Large intestine (tissue), 12 donors: Measurements from ENCODE around the gene LFNG. TPM values are rescaled to one million over a fixed set of nuclear protein-coding genes. Genes with fewer than 3 reads are reported as not detected.

Source experiments
- DNase-seq, 2 donors: peaks; one replicate each; pipeline versions ENCODE4 v3.0.0 to v3.0.0-alpha.2; 2013
- H3K27ac ChIP-seq: one replicate; pipeline ENCODE4 v1.5.1; 2013; ENCODE audit warnings: low read length
- H3K27me3 ChIP-seq: 2 replicates; pipeline ENCODE4 v1.6.1; 2013; ENCODE audit warnings: low read length; ENCODE audit not compliant: control insufficient read depth, insufficient read depth
- H3K36me3 ChIP-seq: 2 replicates; pipeline ENCODE4 v1.6.1; 2013; ENCODE audit warnings: low read length; ENCODE audit not compliant: control insufficient read depth, insufficient read depth
- H3K4me1 ChIP-seq: one replicate; pipeline ENCODE4 v1.6.1; 2013; ENCODE audit warnings: low read length; ENCODE audit not compliant: control insufficient read depth, insufficient read depth
- H3K4me3 ChIP-seq: one replicate; pipeline ENCODE4 v1.5.1; 2013; ENCODE audit warnings: low read length
- H3K9me3 ChIP-seq: one replicate; pipeline ENCODE4 v1.6.1; 2013; ENCODE audit warnings: mild to moderate bottlenecking, low read depth, low read length, moderate library complexity; ENCODE audit not compliant: control insufficient read depth
- WGBS: methylation state at CpG from one replicate; pipeline ENCODE4 v1.1.5; 2013; ENCODE audit warnings: low lambda C conversion rate; ENCODE audit not compliant: insufficient coverage; 5-methylcytosine and 5-hydroxymethylcytosine counted together
- long read RNA-seq, 11 donors: transcript quantifications; one replicate each; lab custom pipeline, GENCODE V29; 2026
- polyA plus RNA-seq: library from polyadenylated mRNA; unstranded; fragments of 120-200 nt; gene quantifications from one replicate; pipeline ENCODE4 v1.2.1, GENCODE V29; 2013

LFNG gene
- 27.3 TPM for polyA plus RNA-seq
- long read RNA-seq, donor 1, transcript LFNG-201 (8 exons, 2,377 nt): major isoform, 5 of 5 reads
- long read RNA-seq, donor 1, partial matches to known transcripts: 0 of 5 reads
- long read RNA-seq, donor 1, other reads (novel, unspliced or antisense): 0 of 5 reads
- long read RNA-seq, donor 2, partial matches to known transcripts: 0 of 3 reads
- long read RNA-seq, donor 2, other reads (novel, unspliced or antisense): 0 of 3 reads
- long read RNA-seq, donor 3, transcript LFNG-201 (8 exons, 2,377 nt): major isoform, 11 of 11 reads
- long read RNA-seq, donor 3, partial matches to known transcripts: 0 of 11 reads
- long read RNA-seq, donor 3, other reads (novel, unspliced or antisense): 0 of 11 reads
- long read RNA-seq, donor 4, partial matches to known transcripts: 0 of 1 reads
- long read RNA-seq, donor 4, other reads (novel, unspliced or antisense): 0 of 1 reads
- long read RNA-seq, donor 5, transcript LFNG-201 (8 exons, 2,377 nt): major isoform, 8 of 8 reads
- long read RNA-seq, donor 5, partial matches to known transcripts: 0 of 8 reads
- long read RNA-seq, donor 5, other reads (novel, unspliced or antisense): 0 of 8 reads
- long read RNA-seq, donor 6, transcript LFNG-201 (8 exons, 2,377 nt): major isoform, 11 of 11 reads
- long read RNA-seq, donor 6, partial matches to known transcripts: 0 of 11 reads
- long read RNA-seq, donor 6, other reads (novel, unspliced or antisense): 0 of 11 reads
- long read RNA-seq, donor 7, transcript LFNG-201 (8 exons, 2,377 nt): major isoform, 6 of 6 reads
- long read RNA-seq, donor 7, partial matches to known transcripts: 0 of 6 reads
- long read RNA-seq, donor 7, other reads (novel, unspliced or antisense): 0 of 6 reads
- long read RNA-seq, donor 8, transcript LFNG-201 (8 exons, 2,377 nt): major isoform, 11 of 11 reads
- long read RNA-seq, donor 8, partial matches to known transcripts: 0 of 11 reads
- long read RNA-seq, donor 8, other reads (novel, unspliced or antisense): 0 of 11 reads
- long read RNA-seq, donor 9, transcript LFNG-201 (8 exons, 2,377 nt): major isoform, 11 of 11 reads
- long read RNA-seq, donor 9, partial matches to known transcripts: 0 of 11 reads
- long read RNA-seq, donor 9, other reads (novel, unspliced or antisense): 0 of 11 reads
- long read RNA-seq, donor 10, transcript LFNG-201 (8 exons, 2,377 nt): major isoform, 7 of 7 reads
- long read RNA-seq, donor 10, partial matches to known transcripts: 0 of 7 reads
- long read RNA-seq, donor 10, other reads (novel, unspliced or antisense): 0 of 7 reads
- long read RNA-seq, donor 11, transcript LFNG-201 (8 exons, 2,377 nt): major isoform, 8 of 8 reads
- long read RNA-seq, donor 11, partial matches to known transcripts: 0 of 8 reads
- long read RNA-seq, donor 11, other reads (novel, unspliced or antisense): 0 of 8 reads

- WGBS: no CpG with 5 or more reads among the region's 95 CpGs
Measured at GRCh38 chr7:2519119-2519930, at the start of gene LFNG. LFNG (plus strand) TSS chr7:2519774; CDS start chr7:2519862, 88 bp downstream.

GRCh38 chr7:2470204-2471021 lies 49.2 kb upstream of the LFNG start:
- Histone ChIP-seq H3K4me1 (peaks cover 3% of the 10 kb centered on the region), H3K27ac (no peak overlapping the region), H3K4me3 (no peak overlapping the region), H3K36me3 (no peaks in the 10 kb centered on the region), H3K27me3 (no peaks in the 10 kb centered on the region), H3K9me3 (no peaks in the 10 kb centered on the region)
- WGBS: no CpG with 5 or more reads among the region's 19 CpGs
- no peak for DNase-seq

More at GRCh38 chr7:2519119-2519930, at the start of gene LFNG:
- Histone ChIP-seq H3K36me3 (no peaks in the 10 kb centered on the region), H3K4me3 (peak within 1 kb of the TSS; percentile 57), H3K27ac (peak within 1 kb of the TSS; percentile 23), H3K9me3 (no peaks in the 10 kb centered on the region), H3K27me3 (peaks cover 24% of the 10 kb centered on the region), H3K4me1 (peaks cover 55% of the 10 kb centered on the region)
- DNase-seq: peak; percentile 85 to 92

GRCh38 chr7:2471022-2471329 lies 48.6 kb upstream of the LFNG start:
- H3K36me3 ChIP-seq: no peaks in the 10 kb centered on the region
- H3K4me3 ChIP-seq: no peak overlapping the region
- peaks cover 3% of the 10 kb centered on the region for H3K4me1 ChIP-seq
- no peak overlapping the region for H3K27ac ChIP-seq
- no peaks in the 10 kb centered on the region for H3K9me3 ChIP-seq
- no peaks in the 10 kb centered on the region for H3K27me3 ChIP-seq
- WGBS: no CpG with 5 or more reads among the region's 5 CpGs
- no peak for DNase-seq

- no peaks in the 10 kb centered on the region for H3K9me3 ChIP-seq
- peak; percentile 28 to 45 for DNase-seq
Measured at GRCh38 chr7:2471396-2471795, 48.2 kb upstream of the LFNG start.

GRCh38 chr7:2472739-2473138 lies 46.8 kb upstream of the LFNG start:
- Histone ChIP-seq H3K4me1 (peaks cover 11% of the 10 kb centered on the region), H3K27me3 (no peaks in the 10 kb centered on the region), H3K36me3 (no peaks in the 10 kb centered on the region), H3K4me3 (no peak overlapping the region), H3K27ac (no peak overlapping the region), H3K9me3 (no peaks in the 10 kb centered on the region)
- no CpG with 5 or more reads among the region's 6 CpGs for WGBS
- DNase-seq: no peak

More at GRCh38 chr7:2471396-2471795, 48.2 kb upstream of the LFNG start:
- WGBS: no CpG with 5 or more reads among the region's 17 CpGs
- no peak overlapping the region for H3K4me3 ChIP-seq
- no peaks in the 10 kb centered on the region for H3K27me3 ChIP-seq
- H3K27ac ChIP-seq: no peak overlapping the region
- H3K36me3 ChIP-seq: no peaks in the 10 kb centered on the region
- peaks cover 3% of the 10 kb centered on the region for H3K4me1 ChIP-seq

GRCh38 chr7:2473496-2474180 lies 45.9 kb upstream of the LFNG start:
- Histone ChIP-seq H3K4me3 (no peak overlapping the region), H3K27me3 (no peaks in the 10 kb centered on the region), H3K27ac (no peak overlapping the region), H3K4me1 (peaks cover 19% of the 10 kb centered on the region), H3K9me3 (no peaks in the 10 kb centered on the region), H3K36me3 (no peaks in the 10 kb centered on the region)
- WGBS: 20% methylated on average over 1 of the region's 12 CpGs
- DNase-seq: no peak

- H3K4me3 ChIP-seq: no peak overlapping the region
- H3K27ac ChIP-seq: no peak overlapping the region
- H3K27me3 ChIP-seq: peaks cover 2% of the 10 kb centered on the region
- no CpG with 5 or more reads among the region's 15 CpGs for WGBS
- H3K9me3 ChIP-seq: no peaks in the 10 kb centered on the region
- H3K36me3 ChIP-seq: no peaks in the 10 kb centered on the region
- peaks cover 20% of the 10 kb centered on the region for H3K4me1 ChIP-seq
- no peak for DNase-seq
Measured at GRCh38 chr7:2474224-2474623, 45.4 kb upstream of the LFNG start.

GRCh38 chr7:2474813-2475677 lies 44.5 kb upstream of the LFNG start:
- Histone ChIP-seq H3K27ac (no peak overlapping the region), H3K4me1 (peaks cover 20% of the 10 kb centered on the region), H3K9me3 (no peaks in the 10 kb centered on the region), H3K27me3 (peaks cover 4% of the 10 kb centered on the region), H3K4me3 (no peak overlapping the region), H3K36me3 (no peaks in the 10 kb centered on the region)
- no peak for DNase-seq
- WGBS: no CpG with 5 or more reads among the region's 28 CpGs
